Measurements from ENCODE around the gene ZC3H18.

ZC3H18 gene

DNA sequence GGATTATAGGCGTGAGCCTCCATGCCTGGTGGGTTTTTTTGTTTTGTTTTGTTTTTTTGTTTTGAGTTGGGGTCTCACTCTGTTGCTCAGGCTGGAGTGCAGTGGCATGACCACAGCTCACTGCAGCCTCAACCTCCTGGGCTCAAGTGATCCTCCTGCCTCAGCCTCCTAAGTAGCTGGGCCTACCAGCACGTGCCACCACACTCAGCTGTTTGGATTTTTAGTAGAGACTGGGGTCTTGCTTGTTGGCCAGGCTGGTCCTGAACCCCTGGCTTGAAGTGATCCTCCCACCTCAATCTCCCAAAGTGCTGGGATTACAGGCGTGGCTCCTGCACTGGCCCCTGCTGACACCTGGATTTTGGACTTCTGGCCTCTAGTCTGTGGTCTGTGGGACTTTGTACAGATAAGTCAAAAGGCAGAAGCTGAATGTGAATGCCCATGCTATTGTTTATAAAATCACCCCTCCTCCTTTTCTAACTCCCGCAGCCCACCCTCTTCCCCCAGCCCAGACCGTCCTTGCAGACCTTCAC lies 110.4 kb downstream of the ZC3H18 start:
- TF ChIP-seq, protein P1, sequence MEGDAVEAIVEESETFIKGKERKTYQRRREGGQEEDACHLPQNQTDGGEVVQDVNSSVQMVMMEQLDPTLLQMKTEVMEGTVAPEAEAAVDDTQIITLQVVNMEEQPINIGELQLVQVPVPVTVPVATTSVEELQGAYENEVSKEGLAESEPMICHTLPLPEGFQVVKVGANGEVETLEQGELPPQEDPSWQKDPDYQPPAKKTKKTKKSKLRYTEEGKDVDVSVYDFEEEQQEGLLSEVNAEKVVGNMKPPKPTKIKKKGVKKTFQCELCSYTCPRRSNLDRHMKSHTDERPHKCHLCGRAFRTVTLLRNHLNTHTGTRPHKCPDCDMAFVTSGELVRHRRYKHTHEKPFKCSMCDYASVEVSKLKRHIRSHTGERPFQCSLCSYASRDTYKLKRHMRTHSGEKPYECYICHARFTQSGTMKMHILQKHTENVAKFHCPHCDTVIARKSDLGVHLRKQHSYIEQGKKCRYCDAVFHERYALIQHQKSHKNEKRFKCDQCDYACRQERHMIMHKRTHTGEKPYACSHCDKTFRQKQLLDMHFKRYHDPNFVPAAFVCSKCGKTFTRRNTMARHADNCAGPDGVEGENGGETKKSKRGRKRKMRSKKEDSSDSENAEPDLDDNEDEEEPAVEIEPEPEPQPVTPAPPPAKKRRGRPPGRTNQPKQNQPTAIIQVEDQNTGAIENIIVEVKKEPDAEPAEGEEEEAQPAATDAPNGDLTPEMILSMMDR (IDR thresholded peaks at IDR 0.05) = no peak
- Histone ChIP-seq H3K9ac (no peak overlapping the region), H3K4me3 (ENCODE audit: low read depth, low read length) (no peak overlapping the region), H3K27me3 (ENCODE audit: control insufficient read depth, insufficient read depth, low read length) (no peaks in the 10 kb centered on the region), H3K4me1 (peaks cover 5% of the 10 kb centered on the region), H3K9me3 (ENCODE audit: control insufficient read depth, low read length) (no peaks in the 10 kb centered on the region), H3K36me3 (ENCODE audit: control insufficient read depth, insufficient read depth, low read length) (no peaks in the 10 kb centered on the region), H3K79me2 (no peaks in the 10 kb centered on the region), H3K4me2 (ENCODE audit: low read length) (no peak overlapping the region), H3K27ac (no peak overlapping the region), H2AFZ (no peak overlapping the region)

DNA sequence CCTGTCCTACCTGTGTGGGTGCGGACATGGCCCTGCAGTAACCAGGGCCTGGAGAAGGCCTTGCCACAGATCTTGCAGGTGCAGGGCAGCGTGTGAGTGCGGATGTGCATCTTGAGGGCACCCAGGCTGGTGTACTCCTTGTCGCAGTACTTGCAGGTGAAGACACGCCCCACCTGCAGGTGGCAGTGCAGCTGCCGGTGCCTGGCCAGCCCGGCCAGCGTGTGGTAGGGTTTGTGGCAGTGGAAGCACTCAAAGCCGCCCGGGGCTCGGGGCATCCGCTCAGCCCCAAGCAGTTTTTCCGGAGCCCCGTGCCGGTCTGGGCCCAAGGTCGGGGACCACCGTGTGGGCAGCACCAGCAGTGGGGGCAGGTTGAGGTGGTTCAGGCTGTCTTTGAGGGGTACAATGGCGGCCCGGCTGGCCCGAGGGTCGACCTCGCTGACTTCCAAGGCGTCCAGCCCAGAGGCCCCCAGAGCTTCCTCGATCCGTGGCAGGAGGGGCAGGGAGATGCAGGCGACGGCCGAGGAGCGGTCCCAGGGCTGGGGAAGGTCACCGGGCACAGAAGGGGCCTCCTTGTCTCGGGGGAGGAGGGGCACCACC lies 111.0 kb downstream of the ZC3H18 start:
- Histone ChIP-seq H2AFZ (no peak overlapping the region), H3K4me3 (ENCODE audit: low read depth, low read length) (no peak overlapping the region), H3K27ac (no peak overlapping the region), H3K4me1 (peaks cover 7% of the 10 kb centered on the region), H3K36me3 (ENCODE audit: control insufficient read depth, insufficient read depth, low read length) (no peaks in the 10 kb centered on the region), H3K9me3 (ENCODE audit: control insufficient read depth, low read length) (no peaks in the 10 kb centered on the region), H3K9ac (no peak overlapping the region), H3K4me2 (ENCODE audit: low read length) (no peak overlapping the region), H3K79me2 (no peaks in the 10 kb centered on the region), H3K27me3 (ENCODE audit: control insufficient read depth, insufficient read depth, low read length) (no peaks in the 10 kb centered on the region)
- TF ChIP-seq, protein P1 (IDR thresholded peaks at IDR 0.05) = peak; percentile 40
